ENCODE measurements around the gene ZNF576. TPM values are rescaled to one million over a fixed set of nuclear protein-coding genes. Genes with fewer than 3 reads are reported as not detected.
"Not testable (repeated sequence)": the region's sequence is repeated elsewhere in the genome, so short reads cannot be mapped to it uniquely, and the experiment has no call there.

ZNF576 gene
- total RNA-seq, 2 experiments from 2014 or later = 13.2 to 13.5 TPM

- no peak overlapping the region for H3K27ac Mint-ChIP-seq
These were observed 28.5 kb downstream of the ZNF576 start for GRCh38 chr19:43624933-43625332.

GRCh38 chr19:43625918-43626579 lies 29.7 kb downstream of the ZNF576 start:
- CTCF ChIA-PET = interaction anchor here (1.1 to 1.2 kb wide), 2 partner anchors 31 to 71 kb away, joined by 4 read pairs; no protein-coding TSS in a partner anchor

More at GRCh38 chr19:43624933-43625332, 28.5 kb downstream of the ZNF576 start:
- DNase-seq = peak; percentile 89
- no peaks in the 10 kb centered on the region for H3K9me3 Mint-ChIP-seq
- H3K36me3 Mint-ChIP-seq (ENCODE audit: low read depth) = no peaks in the 10 kb centered on the region
- ChIA-PET CTCF (interaction anchor here (1.2 kb wide), 1 partner anchor 70 kb away, joined by 4 read pairs; no protein-coding TSS in a partner anchor), POLR2A (no interaction called here)
- H3K27me3 Mint-ChIP-seq = peaks cover 14% of the 10 kb centered on the region
- no peak overlapping the region for H3K4me3 Mint-ChIP-seq
- peaks cover 35% of the 10 kb centered on the region for H3K4me1 Mint-ChIP-seq

GRCh38 chr19:43626838-43627237 lies 30.4 kb downstream of the ZNF576 start:
- Mint-ChIP-seq H3K9me3 (no peaks in the 10 kb centered on the region), H3K4me1 (peaks cover 24% of the 10 kb centered on the region), H3K4me3 (no peak overlapping the region), H3K27me3 (peaks cover 15% of the 10 kb centered on the region), H3K36me3 (ENCODE audit: low read depth) (no peaks in the 10 kb centered on the region), H3K27ac (no peak overlapping the region)
- CTCF ChIA-PET = interaction anchor here (1.1 kb wide), 1 partner anchor 32 kb away, joined by 4 read pairs; no protein-coding TSS in a partner anchor
- no peak for DNase-seq
- POLR2A ChIA-PET = interaction anchor here (1.0 kb wide), 1 partner anchor 14 kb away, joined by 3 read pairs; no protein-coding TSS in a partner anchor

More at GRCh38 chr19:43625918-43626579, 29.7 kb downstream of the ZNF576 start:
- no peak for DNase-seq
- POLR2A ChIA-PET = interaction anchor here (1.0 kb wide), 1 partner anchor 15 kb away, joined by 3 read pairs; no protein-coding TSS in a partner anchor
- Mint-ChIP-seq H3K27ac (no peak overlapping the region), H3K27me3 (peaks cover 14% of the 10 kb centered on the region), H3K4me3 (no peak overlapping the region), H3K36me3 (ENCODE audit: low read depth) (no peaks in the 10 kb centered on the region), H3K9me3 (no peaks in the 10 kb centered on the region), H3K4me1 (peaks cover 24% of the 10 kb centered on the region)

GRCh38 chr19:43628646-43629326 lies 32.4 kb downstream of the ZNF576 start:
- Mint-ChIP-seq H3K4me1 (peaks cover 24% of the 10 kb centered on the region), H3K9me3 (no peaks in the 10 kb centered on the region), H3K36me3 (ENCODE audit: low read depth) (no peaks in the 10 kb centered on the region), H3K27ac (no peak overlapping the region), H3K27me3 (peaks cover 22% of the 10 kb centered on the region), H3K4me3 (no peak overlapping the region)
- DNase-seq = no peak
- ChIA-PET POLR2A (no interaction called here), CTCF (interaction anchor here (1.1 to 1.3 kb wide), 2 partner anchors 13 to 182 kb away, joined by 3 to 5 read pairs; no protein-coding TSS in a partner anchor)

GRCh38 chr19:43631491-43631890 lies 35.1 kb downstream of the ZNF576 start:
- peaks cover 4% of the 10 kb centered on the region for H3K4me1 Mint-ChIP-seq
- CTCF ChIA-PET = no interaction called here
- no peaks in the 10 kb centered on the region for H3K9me3 Mint-ChIP-seq
- H3K4me3 Mint-ChIP-seq = no peak overlapping the region
- H3K27me3 Mint-ChIP-seq = peaks cover 23% of the 10 kb centered on the region
- POLR2A ChIA-PET = no interaction called here
- H3K27ac Mint-ChIP-seq = no peak overlapping the region
- no peak for DNase-seq
- no peaks in the 10 kb centered on the region for H3K36me3 Mint-ChIP-seq (ENCODE audit: low read depth)

- Mint-ChIP-seq H3K36me3 (ENCODE audit: low read depth) (no peaks in the 10 kb centered on the region), H3K4me1 (no peaks in the 10 kb centered on the region), H3K9me3 (no peaks in the 10 kb centered on the region), H3K4me3 (no peak overlapping the region), H3K27ac (no peak overlapping the region), H3K27me3 (peaks cover 28% of the 10 kb centered on the region)
- DNase-seq = no peak
- CTCF ChIA-PET = interaction anchor here (1.1 kb wide), 1 partner anchor 78 kb away, joined by 3 read pairs; no protein-coding TSS in a partner anchor
- POLR2A ChIA-PET = no interaction called here
These were observed 37.1 kb downstream of the ZNF576 start for GRCh38 chr19:43633520-43633919.

- ChIA-PET POLR2A (no interaction called here), CTCF (interaction anchor here (1.1 kb wide), 1 partner anchor 79 kb away, joined by 3 read pairs; no protein-coding TSS in a partner anchor)
- no peak overlapping the region for H3K4me3 Mint-ChIP-seq
- peaks cover 33% of the 10 kb centered on the region for H3K27me3 Mint-ChIP-seq
- H3K36me3 Mint-ChIP-seq (ENCODE audit: low read depth) = no peaks in the 10 kb centered on the region
- no peaks in the 10 kb centered on the region for H3K9me3 Mint-ChIP-seq
- no peak overlapping the region for H3K27ac Mint-ChIP-seq
- peaks cover 4% of the 10 kb centered on the region for H3K4me1 Mint-ChIP-seq
- DNase-seq = no peak
These were observed 37.7 kb downstream of the ZNF576 start for GRCh38 chr19:43634068-43634467.

GRCh38 chr19:43634506-43634871 lies 38.1 kb downstream of the ZNF576 start:
- no peaks in the 10 kb centered on the region for H3K36me3 Mint-ChIP-seq (ENCODE audit: low read depth)
- peaks cover 35% of the 10 kb centered on the region for H3K27me3 Mint-ChIP-seq
- no peak for DNase-seq
- no peaks in the 10 kb centered on the region for H3K9me3 Mint-ChIP-seq
- no peak overlapping the region for H3K4me3 Mint-ChIP-seq
- H3K27ac Mint-ChIP-seq = no peak overlapping the region
- H3K4me1 Mint-ChIP-seq = peaks cover 5% of the 10 kb centered on the region
- CTCF ChIA-PET = interaction anchor here (1.1 kb wide), 1 partner anchor 79 kb away, joined by 3 read pairs; no protein-coding TSS in a partner anchor
- POLR2A ChIA-PET = no interaction called here

- H3K4me1 Mint-ChIP-seq = peaks cover 6% of the 10 kb centered on the region
- no peaks in the 10 kb centered on the region for H3K9me3 Mint-ChIP-seq
- POLR2A ChIA-PET = no interaction called here
- no peak for DNase-seq
- no peak overlapping the region for H3K4me3 Mint-ChIP-seq
- H3K27me3 Mint-ChIP-seq = peaks cover 36% of the 10 kb centered on the region
- H3K36me3 Mint-ChIP-seq (ENCODE audit: low read depth) = no peaks in the 10 kb centered on the region
- H3K27ac Mint-ChIP-seq = no peak overlapping the region
- CTCF ChIA-PET = interaction anchor here (0.8 kb wide), 1 partner anchor 11 kb away, joined by 3 read pairs; no protein-coding TSS in a partner anchor
These were observed 38.6 kb downstream of the ZNF576 start for GRCh38 chr19:43634872-43635560.

- H3K36me3 Mint-ChIP-seq (ENCODE audit: low read depth); H3K9me3 Mint-ChIP-seq; DNase-seq; H3K4me3 Mint-ChIP-seq; H3K27ac Mint-ChIP-seq; H3K4me1 Mint-ChIP-seq; POLR2A ChIA-PET: not testable (repeated sequence)
- CTCF ChIA-PET = interaction anchor here (0.6 to 0.8 kb wide), 2 partner anchors 12 to 33 kb away, joined by 3 to 4 read pairs; no protein-coding TSS in a partner anchor
- H3K27me3 Mint-ChIP-seq = peaks cover 40% of the 10 kb centered on the region
These were observed 39.2 kb downstream of the ZNF576 start for GRCh38 chr19:43635561-43635940.

GRCh38 chr19:43636121-43636683 lies 39.8 kb downstream of the ZNF576 start:
- H3K27me3 Mint-ChIP-seq = peaks cover 44% of the 10 kb centered on the region
- H3K27ac Mint-ChIP-seq = no peak overlapping the region
- H3K36me3 Mint-ChIP-seq (ENCODE audit: low read depth) = no peaks in the 10 kb centered on the region
- peaks cover 12% of the 10 kb centered on the region for H3K4me1 Mint-ChIP-seq
- no peaks in the 10 kb centered on the region for H3K9me3 Mint-ChIP-seq
- ChIA-PET POLR2A (no interaction called here), CTCF (interaction anchor here (0.6 kb wide), 1 partner anchor 32 kb away, joined by 4 read pairs; no protein-coding TSS in a partner anchor)
- H3K4me3 Mint-ChIP-seq = no peak overlapping the region
- DNase-seq = no peak

GRCh38 chr19:43638214-43638994 lies 42.0 kb downstream of the ZNF576 start:
- no peaks in the 10 kb centered on the region for H3K36me3 Mint-ChIP-seq (ENCODE audit: low read depth)
- ChIA-PET CTCF (interaction anchor here (1.3 kb wide), 2 partner anchors 83 to 119 kb away, joined by 3 to 4 read pairs; no protein-coding TSS in a partner anchor), POLR2A (no interaction called here)
- H3K9me3 Mint-ChIP-seq = no peaks in the 10 kb centered on the region
- H3K4me3 Mint-ChIP-seq = peak overlapping the region; percentile 68
- no peak for DNase-seq
- H3K27me3 Mint-ChIP-seq = peaks cover 45% of the 10 kb centered on the region
- peaks cover 14% of the 10 kb centered on the region for H3K4me1 Mint-ChIP-seq
- H3K27ac Mint-ChIP-seq = no peak overlapping the region
